ENCODE measurements around the gene TRAPPC12.

Gene TRAPPC12

DNA sequence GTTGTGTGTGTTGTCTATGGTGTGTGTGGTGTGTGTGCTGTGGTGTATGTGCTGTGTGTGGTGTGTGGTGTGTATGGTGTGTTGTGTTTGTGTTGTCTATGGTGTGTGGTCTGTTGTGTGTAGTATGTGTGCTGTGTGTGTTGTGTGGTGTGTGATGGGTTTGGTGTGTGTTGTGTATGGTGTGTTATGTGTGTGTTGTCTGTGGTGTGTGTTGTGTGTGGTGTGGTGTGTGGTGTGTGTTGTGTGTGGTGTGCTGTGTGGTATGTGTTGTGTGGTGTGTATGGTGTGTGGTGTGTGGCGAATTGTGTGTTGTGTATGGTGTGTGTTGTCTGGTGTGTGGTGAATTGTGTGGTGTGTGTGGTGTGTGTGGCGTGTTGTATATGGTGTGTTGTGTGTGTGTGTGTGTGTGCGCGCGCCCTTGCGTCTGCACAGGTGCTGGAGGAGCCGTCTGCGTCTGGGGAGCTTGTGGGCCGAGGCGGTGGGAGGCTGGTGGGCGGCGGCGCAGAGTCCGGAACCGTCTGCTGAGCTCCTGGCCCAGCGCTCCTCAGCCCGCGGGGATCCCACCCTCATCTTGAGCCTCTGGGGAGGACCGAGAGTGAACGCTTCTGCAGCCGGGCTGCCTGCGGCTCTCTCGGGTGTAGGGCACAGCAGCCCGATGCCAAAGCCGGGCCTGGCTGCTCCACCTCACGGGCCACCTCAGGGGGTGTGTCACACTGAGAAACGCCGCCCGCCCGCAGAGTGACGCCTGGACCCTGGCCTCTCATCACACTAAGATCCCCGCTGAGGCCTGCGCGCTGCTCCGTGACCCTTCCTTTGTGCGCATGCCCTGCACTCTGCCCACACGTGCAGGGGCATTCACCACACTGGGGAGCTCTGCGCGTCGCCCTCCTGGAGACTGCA, 148.6 kb downstream of the TRAPPC12 start:
- H3K36me3 ChIP-seq (ENCODE audit: control insufficient read depth, insufficient read depth, low read length): no peaks in the 10 kb centered on the region
- H3K9ac ChIP-seq (ENCODE audit: low read length): no peak overlapping the region
- no peak overlapping the region for H3K27ac ChIP-seq (ENCODE audit: low read depth, low read length)
- no peaks in the 10 kb centered on the region for H3K9me3 ChIP-seq (ENCODE audit: control insufficient read depth, insufficient read depth, low read depth, low read length)
- no peak overlapping the region for H3K4me3 ChIP-seq (ENCODE audit: low read depth, low read length)
- no peaks in the 10 kb centered on the region for H3K27me3 ChIP-seq (ENCODE audit: control insufficient read depth, insufficient read depth, low read length)
- H3K4me1 ChIP-seq (ENCODE audit: control insufficient read depth, insufficient read depth, low read length): no peaks in the 10 kb centered on the region
